ENCODE measurements around the gene NTNG2.

Gene NTNG2

GRCh38 chr9:132181796-132182313 lies 20.0 kb downstream of the NTNG2 start:
- peaks cover 1% of the 10 kb centered on the region for H3K4me1 ChIP-seq (ENCODE audit: insufficient read depth, low read length, poor library complexity, severe bottlenecking)
- peaks cover 14% of the 10 kb centered on the region; the same call in 1 of the 2 replicates for H3K79me2 ChIP-seq (ENCODE audit: insufficient read depth, low read length)
- no peaks in the 10 kb centered on the region for H3F3A ChIP-seq (ENCODE audit: low read depth)
- no peak overlapping the region for H3K9ac ChIP-seq (ENCODE audit: low read depth, low read length, poor library complexity, severe bottlenecking)
- no peak overlapping the region for H3K4me3 ChIP-seq (ENCODE audit: low read length, poor library complexity, severe bottlenecking)
- H3K4me2 ChIP-seq (ENCODE audit: low read depth, low read length, poor library complexity, severe bottlenecking), result no peak overlapping the region
- no peaks in the 10 kb centered on the region for H3K9me2 ChIP-seq (replicated peaks; ENCODE audit: low read depth, low read length)
- no peak overlapping the region for H2AFZ ChIP-seq (ENCODE audit: low read length)
- H4K20me1 ChIP-seq (ENCODE audit: insufficient read depth, low read length, poor library complexity, severe bottlenecking), result peaks cover 4% of the 10 kb centered on the region
- no peaks in the 10 kb centered on the region for H3K9me3 ChIP-seq (ENCODE audit: insufficient read depth, low read depth, low read length)
- H3K27me3 ChIP-seq (ENCODE audit: insufficient read depth, low read length, poor library complexity, severe bottlenecking), result no peaks in the 10 kb centered on the region
- TF ChIP-seq CTCF (conservative IDR thresholded peaks at IDR 0.05; ENCODE audit: low read length), result no peak
- no peak for TF ChIP-seq EZH2phosphoT487 (IDR thresholded peaks at IDR 0.05; ENCODE audit: borderline replicate concordance)
- H3K36me3 ChIP-seq (ENCODE audit: insufficient read depth, low read length), result peaks cover 11% of the 10 kb centered on the region; the same call in 1 of the 2 replicates

- H3F3A ChIP-seq (ENCODE audit: low read depth), result no peaks in the 10 kb centered on the region
- H3K9me2 ChIP-seq (replicated peaks; ENCODE audit: low read depth, low read length), result no peaks in the 10 kb centered on the region
- peaks cover 4% of the 10 kb centered on the region for H4K20me1 ChIP-seq (ENCODE audit: insufficient read depth, low read length, poor library complexity, severe bottlenecking)
- H3K27me3 ChIP-seq (ENCODE audit: insufficient read depth, low read length, poor library complexity, severe bottlenecking), result no peaks in the 10 kb centered on the region
- H3K79me2 ChIP-seq (ENCODE audit: insufficient read depth, low read length), result peaks cover 10% of the 10 kb centered on the region; the same call in 1 of the 2 replicates
- H3K9me3 ChIP-seq (ENCODE audit: insufficient read depth, low read depth, low read length), result no peaks in the 10 kb centered on the region
- no peak overlapping the region for H3K4me3 ChIP-seq (ENCODE audit: low read length, poor library complexity, severe bottlenecking)
- no peak overlapping the region for H3K9ac ChIP-seq (ENCODE audit: low read depth, low read length, poor library complexity, severe bottlenecking)
- peaks cover 4% of the 10 kb centered on the region for H3K4me1 ChIP-seq (ENCODE audit: insufficient read depth, low read length, poor library complexity, severe bottlenecking)
- no peak overlapping the region for H3K4me2 ChIP-seq (ENCODE audit: low read depth, low read length, poor library complexity, severe bottlenecking)
- TF ChIP-seq CTCF (conservative IDR thresholded peaks at IDR 0.05; ENCODE audit: low read length), result no peak
- no peak for TF ChIP-seq EZH2phosphoT487 (IDR thresholded peaks at IDR 0.05; ENCODE audit: borderline replicate concordance)
- peaks cover 11% of the 10 kb centered on the region; the same call in 1 of the 2 replicates for H3K36me3 ChIP-seq (ENCODE audit: insufficient read depth, low read length)
- no peak overlapping the region for H2AFZ ChIP-seq (ENCODE audit: low read length)
Observed at GRCh38 chr9:132182314-132183091, 20.6 kb downstream of the NTNG2 start.

GRCh38 chr9:132183134-132183533 lies 21.3 kb downstream of the NTNG2 start:
- Histone ChIP-seq H3K27me3 (ENCODE audit: insufficient read depth, low read length, poor library complexity, severe bottlenecking) (no peaks in the 10 kb centered on the region), H3F3A (ENCODE audit: low read depth) (no peaks in the 10 kb centered on the region), H3K4me2 (ENCODE audit: low read depth, low read length, poor library complexity, severe bottlenecking) (no peak overlapping the region), H4K20me1 (ENCODE audit: insufficient read depth, low read length, poor library complexity, severe bottlenecking) (peaks cover 4% of the 10 kb centered on the region), H3K9ac (ENCODE audit: low read depth, low read length, poor library complexity, severe bottlenecking) (no peak overlapping the region), H3K79me2 (ENCODE audit: insufficient read depth, low read length) (peaks cover 5% of the 10 kb centered on the region; the same call in 1 of the 2 replicates), H3K36me3 (ENCODE audit: insufficient read depth, low read length) (peaks cover 7% of the 10 kb centered on the region; the same call in 1 of the 2 replicates), H3K4me3 (ENCODE audit: low read length, poor library complexity, severe bottlenecking) (no peak overlapping the region), H3K4me1 (ENCODE audit: insufficient read depth, low read length, poor library complexity, severe bottlenecking) (peaks cover 4% of the 10 kb centered on the region), H2AFZ (ENCODE audit: low read length) (no peak overlapping the region), H3K9me2 (replicated peaks; ENCODE audit: low read depth, low read length) (no peaks in the 10 kb centered on the region), H3K9me3 (ENCODE audit: insufficient read depth, low read depth, low read length) (no peaks in the 10 kb centered on the region)
- no peak for TF ChIP-seq EZH2phosphoT487 (IDR thresholded peaks at IDR 0.05; ENCODE audit: borderline replicate concordance)
- no peak for TF ChIP-seq CTCF (conservative IDR thresholded peaks at IDR 0.05; ENCODE audit: low read length)

Data from Loucy (cell line).